HG02840 (cell line): ENCODE measurements around the gene SLFN11.
"Not testable (repeated sequence)": the region's sequence is repeated elsewhere in the genome, so short reads cannot be mapped to it uniquely, and the experiment has no call there.

Source experiments
- ATAC-seq: cut with Tn5 transposase; IDR thresholded peaks from one replicate; pipeline ENCODE4 v1.9.1; 2021; ENCODE audit warnings: mild to moderate bottlenecking, moderate library complexity, moderate number of reproducible peaks; ENCODE audit not compliant: unreplicated experiment, low FRiP score

SLFN11 gene

DNA sequence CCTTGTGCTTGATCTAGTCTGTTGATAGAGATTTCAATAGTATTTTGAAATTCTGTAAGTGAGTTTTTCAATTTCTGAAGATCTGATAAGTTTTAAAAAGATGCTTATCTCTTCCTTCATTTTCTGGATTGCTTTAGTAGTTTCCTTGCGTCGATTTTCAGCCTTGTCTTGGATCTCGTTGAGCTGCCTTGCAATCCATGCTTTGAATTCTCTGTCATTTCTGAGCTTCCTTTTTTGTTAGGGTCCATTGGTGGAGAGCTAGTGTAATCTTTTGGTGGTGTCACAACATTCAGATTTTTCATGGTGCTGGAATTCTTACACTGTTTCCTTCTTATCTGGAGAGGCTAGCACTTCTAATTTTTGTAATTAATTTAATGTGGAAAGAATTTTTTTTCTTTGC is 61.1 kb downstream of the SLFN11 start:
- peak; percentile 17 for ATAC-seq

DNA sequence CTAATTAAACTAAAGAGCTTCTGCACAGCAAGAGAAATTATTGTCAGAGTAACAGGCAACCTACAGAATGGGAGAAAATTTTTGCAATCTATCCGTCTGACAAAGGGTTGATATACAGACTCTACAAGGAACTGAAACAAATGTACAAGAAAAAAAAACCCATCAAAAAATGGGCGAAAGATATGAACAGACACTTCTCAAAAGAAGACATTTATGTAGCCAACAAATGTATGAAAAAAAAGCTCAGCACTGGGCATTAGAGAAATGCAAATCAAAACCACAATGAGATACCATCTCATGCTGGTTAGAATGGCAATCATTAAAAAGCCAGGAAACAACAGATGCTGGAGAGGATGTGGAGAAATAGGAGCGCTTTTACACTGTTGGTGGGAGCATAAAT is 64.1 kb downstream of the SLFN11 start:
- ATAC-seq: not testable (repeated sequence)
